ENCODE data around the gene RPUSD4.

The RPUSD4 gene

GRCh38 chr11:126174816-126175215 lies 36.6 kb downstream of the RPUSD4 start:
- in situ Hi-C loops (cut with MboI; ENCODE audit: low pct_unique_long_range_greater_than_20kb, low sequenced_read_pairs, unreplicated experiment), result no loop called here
- TF ChIP-seq, protein P1, sequence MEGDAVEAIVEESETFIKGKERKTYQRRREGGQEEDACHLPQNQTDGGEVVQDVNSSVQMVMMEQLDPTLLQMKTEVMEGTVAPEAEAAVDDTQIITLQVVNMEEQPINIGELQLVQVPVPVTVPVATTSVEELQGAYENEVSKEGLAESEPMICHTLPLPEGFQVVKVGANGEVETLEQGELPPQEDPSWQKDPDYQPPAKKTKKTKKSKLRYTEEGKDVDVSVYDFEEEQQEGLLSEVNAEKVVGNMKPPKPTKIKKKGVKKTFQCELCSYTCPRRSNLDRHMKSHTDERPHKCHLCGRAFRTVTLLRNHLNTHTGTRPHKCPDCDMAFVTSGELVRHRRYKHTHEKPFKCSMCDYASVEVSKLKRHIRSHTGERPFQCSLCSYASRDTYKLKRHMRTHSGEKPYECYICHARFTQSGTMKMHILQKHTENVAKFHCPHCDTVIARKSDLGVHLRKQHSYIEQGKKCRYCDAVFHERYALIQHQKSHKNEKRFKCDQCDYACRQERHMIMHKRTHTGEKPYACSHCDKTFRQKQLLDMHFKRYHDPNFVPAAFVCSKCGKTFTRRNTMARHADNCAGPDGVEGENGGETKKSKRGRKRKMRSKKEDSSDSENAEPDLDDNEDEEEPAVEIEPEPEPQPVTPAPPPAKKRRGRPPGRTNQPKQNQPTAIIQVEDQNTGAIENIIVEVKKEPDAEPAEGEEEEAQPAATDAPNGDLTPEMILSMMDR (IDR thresholded peaks at IDR 0.05; ENCODE audit: extremely low read depth, insufficient read depth, missing control alignments), result no peak

DNA sequence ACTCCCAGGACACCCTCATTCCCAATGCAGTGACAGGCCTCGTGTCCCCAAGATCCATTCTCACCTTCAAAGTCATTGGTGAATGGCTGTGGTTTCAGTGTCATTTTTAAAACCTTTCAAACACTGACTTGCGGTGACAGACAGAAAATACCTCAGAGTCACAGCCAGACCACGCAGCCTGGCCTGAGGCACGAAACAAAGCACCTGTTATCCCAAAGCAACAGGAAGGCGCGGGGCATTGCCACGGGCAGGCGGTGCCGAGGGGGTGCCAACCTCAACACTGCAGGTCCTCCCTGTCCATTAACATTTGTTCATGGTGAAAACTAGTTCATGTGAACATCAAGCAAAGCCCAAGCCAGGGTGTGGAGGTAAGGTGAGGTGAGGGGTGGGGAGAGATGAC lies 38.2 kb downstream of the RPUSD4 start:
- in situ Hi-C loops (cut with MboI; ENCODE audit: low pct_unique_long_range_greater_than_20kb, low sequenced_read_pairs, unreplicated experiment), result no loop called here
- no peak for DNase-seq (ENCODE audit: low spot score)
- TF ChIP-seq, protein P1 (IDR thresholded peaks at IDR 0.05; ENCODE audit: extremely low read depth, insufficient read depth, missing control alignments), result no peak

More at GRCh38 chr11:126174816-126175215, 36.6 kb downstream of the RPUSD4 start:
- no peak for DNase-seq (ENCODE audit: low spot score)

- no peak for DNase-seq (ENCODE audit: low spot score)
- TF ChIP-seq, protein P1 (IDR thresholded peaks at IDR 0.05; ENCODE audit: extremely low read depth, insufficient read depth, missing control alignments), result no peak
- in situ Hi-C loops (cut with MboI; ENCODE audit: low pct_unique_long_range_greater_than_20kb, low sequenced_read_pairs, unreplicated experiment), result no loop called here
Observed at GRCh38 chr11:126172596-126173038, 38.8 kb downstream of the RPUSD4 start.

DNA sequence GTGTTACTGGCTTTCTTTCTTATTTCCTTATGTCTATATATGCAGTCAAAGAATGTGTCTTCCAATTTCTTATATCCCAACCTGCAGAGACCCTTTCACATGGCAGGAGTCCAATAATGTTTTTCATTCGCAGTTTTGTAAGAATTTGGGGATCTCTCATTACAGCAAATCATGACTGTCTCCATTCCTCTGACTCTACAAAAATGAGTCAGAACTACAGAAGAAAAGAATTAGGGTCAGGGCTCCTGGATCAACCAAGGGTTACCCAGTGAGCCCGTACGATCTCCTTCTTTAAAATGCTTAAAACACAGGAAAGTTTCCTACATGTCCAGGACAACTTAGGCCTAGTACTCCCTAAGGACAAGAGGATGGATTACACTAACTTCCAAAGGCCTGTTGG lies 42.2 kb downstream of the RPUSD4 start:
- in situ Hi-C loops (cut with MboI; ENCODE audit: low pct_unique_long_range_greater_than_20kb, low sequenced_read_pairs, unreplicated experiment), result no loop called here
- TF ChIP-seq, protein P1 (IDR thresholded peaks at IDR 0.05; ENCODE audit: extremely low read depth, insufficient read depth, missing control alignments), result no peak
- no peak for DNase-seq (ENCODE audit: low spot score)

- DNase-seq (ENCODE audit: low spot score), result no peak
- in situ Hi-C loops (cut with MboI; ENCODE audit: low pct_unique_long_range_greater_than_20kb, low sequenced_read_pairs, unreplicated experiment), result no loop called here
- TF ChIP-seq, protein P1 (IDR thresholded peaks at IDR 0.05; ENCODE audit: extremely low read depth, insufficient read depth, missing control alignments), result no peak
Observed at GRCh38 chr11:126167488-126167887, 44.0 kb downstream of the RPUSD4 start.

DNA sequence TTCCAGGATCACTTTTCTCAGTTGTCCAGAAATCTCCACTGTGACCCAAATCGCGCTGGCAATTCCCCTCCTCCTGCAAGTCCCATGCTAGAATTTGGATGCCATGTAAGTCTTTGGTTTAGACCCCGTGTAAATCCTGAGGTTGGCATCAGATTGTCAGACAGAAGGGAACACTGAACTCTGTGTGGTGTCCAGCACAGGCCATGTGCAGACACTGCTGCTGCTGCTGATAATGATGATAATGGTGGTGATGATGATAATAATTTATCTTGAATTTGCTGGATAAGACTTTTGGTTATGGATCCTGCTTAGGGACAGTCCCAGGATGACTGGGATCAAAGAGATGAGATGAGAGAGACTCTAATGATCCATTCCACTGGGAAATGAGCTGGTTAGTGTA lies 45.0 kb downstream of the RPUSD4 start:
- TF ChIP-seq, protein P1 (IDR thresholded peaks at IDR 0.05; ENCODE audit: extremely low read depth, insufficient read depth, missing control alignments), result no peak
- in situ Hi-C loops (cut with MboI; ENCODE audit: low pct_unique_long_range_greater_than_20kb, low sequenced_read_pairs, unreplicated experiment), result no loop called here
- DNase-seq (ENCODE audit: low spot score), result no peak

DNA sequence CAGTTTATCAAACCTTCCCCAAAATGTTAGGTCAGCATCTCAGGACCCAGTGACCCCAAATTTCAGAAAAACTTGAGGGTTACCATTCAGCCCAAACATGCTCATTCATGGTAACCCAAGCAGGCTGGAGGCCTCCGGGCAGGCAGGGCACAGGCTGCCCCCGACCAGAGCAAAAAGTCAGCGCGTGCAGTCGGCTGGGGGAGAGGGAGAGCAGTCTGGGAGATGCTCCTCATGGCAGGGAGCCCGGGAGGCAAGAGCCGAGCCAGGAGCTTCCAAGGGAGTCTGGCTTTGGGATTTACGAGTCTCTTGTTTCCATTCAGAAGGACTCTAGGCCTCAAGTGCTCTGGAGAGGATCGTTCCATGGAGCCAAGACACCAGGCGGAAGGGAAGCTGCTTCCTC lies 45.7 kb downstream of the RPUSD4 start:
- TF ChIP-seq, protein P1 (IDR thresholded peaks at IDR 0.05; ENCODE audit: extremely low read depth, insufficient read depth, missing control alignments), result no peak
- DNase-seq (ENCODE audit: low spot score), result no peak
- in situ Hi-C loops (cut with MboI; ENCODE audit: low pct_unique_long_range_greater_than_20kb, low sequenced_read_pairs, unreplicated experiment), result no loop called here
